ENCODE results near the gene ESR1. TPM values are rescaled to one million over a fixed set of nuclear protein-coding genes. Genes with fewer than 3 reads are reported as not detected.

ESR1 gene
- total RNA-seq, 1 experiment from 2014 or later, result 0.98 TPM

- TF ChIP-seq ZNF121 (CRISPR knock-in tag; IDR thresholded peaks at IDR 0.05), result no peak
- no peak for TF ChIP-seq ERG (CRISPR knock-in tag; IDR thresholded peaks at IDR 0.05)
- no peak for TF ChIP-seq ZNF425 (CRISPR knock-in tag; conservative IDR thresholded peaks at IDR 0.05)
- TF ChIP-seq ZNF671 (CRISPR knock-in tag; IDR thresholded peaks at IDR 0.05), result no peak
- TF ChIP-seq NFE2L1 (CRISPR knock-in tag; IDR thresholded peaks at IDR 0.05), result no peak
- TF ChIP-seq ESRRA (CRISPR knock-in tag; IDR thresholded peaks at IDR 0.05; ENCODE audit: borderline replicate concordance), result no peak
- no peak for TF ChIP-seq ZNF138 (CRISPR knock-in tag; conservative IDR thresholded peaks at IDR 0.05)
Measured at GRCh38 chr6:152150196-152150595, 342.7 kb downstream of the ESR1 start (continued).

GRCh38 chr6:152151920-152152319 is 344.4 kb downstream of the ESR1 start:
- CTCF ChIA-PET, result interaction anchor here (2.7 kb wide), 1 partner anchor 27 kb away, joined by 8 read pairs; no protein-coding TSS in a partner anchor
- DNase-seq (ENCODE audit: low spot score), result no peak
- H3K27me3 Mint-ChIP-seq (ENCODE audit: low read depth), result no peaks in the 10 kb centered on the region

More at GRCh38 chr6:152151920-152152319, 344.4 kb downstream of the ESR1 start:
- Mint-ChIP-seq H3K4me3 (no peak overlapping the region), H3K36me3 (no peaks in the 10 kb centered on the region), H3K27ac (no peak overlapping the region), H3K4me1 (peaks cover 7% of the 10 kb centered on the region), H3K9me3 (no peaks in the 10 kb centered on the region)
- TF ChIP-seq MLX (CRISPR knock-in tag; IDR thresholded peaks at IDR 0.05), result no peak
- no peak for TF ChIP-seq ARID4B (CRISPR knock-in tag; IDR thresholded peaks at IDR 0.05; ENCODE audit: borderline replicate concordance)
- TF ChIP-seq ZNF396 (CRISPR knock-in tag; IDR thresholded peaks at IDR 0.05; ENCODE audit: borderline replicate concordance), result no peak
- no peak for TF ChIP-seq ZNF317 (CRISPR knock-in tag; IDR thresholded peaks at IDR 0.05; ENCODE audit: borderline replicate concordance, low read depth)
- no peak for TF ChIP-seq IRF1 (CRISPR knock-in tag; IDR thresholded peaks at IDR 0.05)
- TF ChIP-seq TEAD1 (CRISPR knock-in tag; IDR thresholded peaks at IDR 0.05), result no peak
- POLR2A ChIA-PET, result no interaction called here
- no peak for ATAC-seq
